Neural cell (in vitro differentiated cells): Measurements from ENCODE around the gene HDDC3.

Experiments
- EZH2 ChIP-seq: fragments of 200-600, 300-800 bp; shearing (Covaris generic), sonication (generic); IDR thresholded peaks from 2 replicates; pipeline ENCODE4 v1.6.1; 2014; ENCODE audit warnings: antibody characterized with exemption, low read length, borderline replicate concordance, mild to moderate bottlenecking; ENCODE audit not compliant: insufficient read depth, poor library complexity, severe bottlenecking
- POLR2AphosphoS5 ChIP-seq: IDR thresholded peaks from 2 replicates; pipeline ENCODE4 v1.6.1; 2012
- TF ChIP-seq, protein P1 (sequence below): fragments of 450-650 bp; IDR thresholded peaks from 2 replicates; pipeline ENCODE4 v1.5.1; 2014; ENCODE audit warnings: antibody characterized with exemption, mild to moderate bottlenecking, moderate library complexity; ENCODE audit not compliant: poor library complexity, severe bottlenecking

DNA sequence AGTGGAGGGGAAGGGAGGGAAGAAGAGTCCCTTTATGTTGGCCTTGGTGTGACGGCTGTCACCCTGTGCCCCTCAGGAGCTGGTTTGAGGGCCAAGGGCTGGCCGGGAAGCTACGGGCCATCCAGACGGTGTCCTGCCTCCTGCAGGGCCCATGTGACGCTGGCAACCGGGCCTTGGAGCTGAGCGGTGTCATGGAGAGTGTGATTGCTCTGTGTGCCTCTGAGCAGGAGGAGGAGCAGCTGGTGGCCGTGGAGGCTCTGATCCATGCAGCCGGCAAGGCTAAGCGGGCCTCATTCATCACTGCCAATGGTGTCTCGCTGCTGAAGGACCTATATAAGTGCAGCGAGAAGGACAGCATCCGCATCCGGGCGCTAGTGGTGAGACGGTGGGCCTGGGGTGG, 14.2 kb upstream of the HDDC3 start:
- TF ChIP-seq EZH2: no peak
- TF ChIP-seq, protein P1, sequence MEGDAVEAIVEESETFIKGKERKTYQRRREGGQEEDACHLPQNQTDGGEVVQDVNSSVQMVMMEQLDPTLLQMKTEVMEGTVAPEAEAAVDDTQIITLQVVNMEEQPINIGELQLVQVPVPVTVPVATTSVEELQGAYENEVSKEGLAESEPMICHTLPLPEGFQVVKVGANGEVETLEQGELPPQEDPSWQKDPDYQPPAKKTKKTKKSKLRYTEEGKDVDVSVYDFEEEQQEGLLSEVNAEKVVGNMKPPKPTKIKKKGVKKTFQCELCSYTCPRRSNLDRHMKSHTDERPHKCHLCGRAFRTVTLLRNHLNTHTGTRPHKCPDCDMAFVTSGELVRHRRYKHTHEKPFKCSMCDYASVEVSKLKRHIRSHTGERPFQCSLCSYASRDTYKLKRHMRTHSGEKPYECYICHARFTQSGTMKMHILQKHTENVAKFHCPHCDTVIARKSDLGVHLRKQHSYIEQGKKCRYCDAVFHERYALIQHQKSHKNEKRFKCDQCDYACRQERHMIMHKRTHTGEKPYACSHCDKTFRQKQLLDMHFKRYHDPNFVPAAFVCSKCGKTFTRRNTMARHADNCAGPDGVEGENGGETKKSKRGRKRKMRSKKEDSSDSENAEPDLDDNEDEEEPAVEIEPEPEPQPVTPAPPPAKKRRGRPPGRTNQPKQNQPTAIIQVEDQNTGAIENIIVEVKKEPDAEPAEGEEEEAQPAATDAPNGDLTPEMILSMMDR: no peak
- no peak for TF ChIP-seq POLR2AphosphoS5
